DOHH2 (cell line): ENCODE results near the gene MACROD2.

Source experiments
- H3F3A ChIP-seq: fragments of 200-600 bp; sonication (generic), shearing (Covaris generic); 2 replicates; pipeline ENCODE4 v1.6.0; 2016; ENCODE audit warnings: antibody characterized with exemption, mild to moderate bottlenecking; ENCODE audit not compliant: control insufficient read depth, insufficient read depth
- H3K27ac ChIP-seq: fragments of 200-600 bp; sonication (generic); 2 replicates; pipeline ENCODE4 v1.5.1; 2014; ENCODE audit warnings: low read depth, mild to moderate bottlenecking, low read length, moderate library complexity
- H3K27me3 ChIP-seq: fragments of 200-600 bp; sonication (generic); 2 replicates; pipeline ENCODE4 v1.6.1; 2014; ENCODE audit warnings: mild to moderate bottlenecking, low read length, mixed read lengths; ENCODE audit not compliant: control insufficient read depth
- H3K36me3 ChIP-seq: fragments of 200-600 bp; sonication (generic); 2 replicates; pipeline ENCODE4 v1.6.1; 2014; ENCODE audit warnings: mild to moderate bottlenecking, low read length, moderate library complexity, mixed read lengths; ENCODE audit not compliant: control insufficient read depth
- H3K4me1 ChIP-seq: fragments of 200-600 bp; sonication (generic); 2 replicates; pipeline ENCODE4 v1.6.1; 2014; ENCODE audit warnings: mild to moderate bottlenecking, low read length, mixed read lengths; ENCODE audit not compliant: control insufficient read depth
- H3K4me2 ChIP-seq: fragments of 200-600 bp; sonication (generic); 2 replicates; pipeline ENCODE4 v1.6.0; 2014; ENCODE audit warnings: mild to moderate bottlenecking, low read length, moderate library complexity
- H3K4me3 ChIP-seq: fragments of 200-600 bp; sonication (generic); 2 replicates; pipeline ENCODE4 v1.5.1; 2014; ENCODE audit warnings: mild to moderate bottlenecking, low read length, mixed read lengths
- H3K79me2 ChIP-seq: fragments of 200-600 bp; sonication (generic); 2 replicates; pipeline ENCODE4 v1.6.1; 2014; ENCODE audit warnings: mild to moderate bottlenecking, low read length, mixed read lengths; ENCODE audit not compliant: control insufficient read depth
- H3K9me2 ChIP-seq: fragments of 200-600 bp; sonication (generic); replicated peaks from 2 replicates; pipeline ENCODE4 v1.6.1; 2014; ENCODE audit warnings: mild to moderate bottlenecking, low read length, mixed read lengths; ENCODE audit not compliant: control insufficient read depth
- H3K9me3 ChIP-seq: fragments of 200-600 bp; sonication (generic); 2 replicates; pipeline ENCODE4 v1.6.1; 2014; ENCODE audit warnings: antibody characterized with exemption, low read length, mixed read lengths; ENCODE audit not compliant: control insufficient read depth, insufficient read depth
- H4K20me1 ChIP-seq: fragments of 200-600 bp; sonication (generic); 2 replicates; pipeline ENCODE4 v1.6.0; 2014; ENCODE audit warnings: low read depth, mild to moderate bottlenecking, antibody characterized with exemption, low read length, moderate library complexity; ENCODE audit not compliant: control insufficient read depth, insufficient read depth
- CTCF ChIP-seq: fragments of 200-600 bp; sonication (generic); IDR thresholded peaks from one replicate; pipeline ENCODE4 v1.5.1; 2014; ENCODE audit warnings: antibody characterized with exemption, mild to moderate bottlenecking, low read depth, low read length; ENCODE audit not compliant: poor library complexity, severe bottlenecking
- EZH2phosphoT487 ChIP-seq: fragments of 200-600 bp; sonication (generic); IDR thresholded peaks from 2 replicates; pipeline ENCODE4 v1.6.1; 2017; ENCODE audit warnings: borderline replicate concordance, mild to moderate bottlenecking, antibody characterized with exemption, low read length, moderate library complexity, mixed read lengths

The MACROD2 gene

GRCh38 chr20:16095226-16095625 lies 2099.9 kb downstream of the MACROD2 start:
- Histone ChIP-seq H3K9me3 (peaks cover 8% of the 10 kb centered on the region; the same call in 1 of the 2 replicates), H3K4me3 (no peak overlapping the region), H3K27me3 (no peaks in the 10 kb centered on the region), H4K20me1 (no peaks in the 10 kb centered on the region), H3K79me2 (no peaks in the 10 kb centered on the region), H3K9me2 (no peaks in the 10 kb centered on the region), H3K4me1 (peaks cover 7% of the 10 kb centered on the region; the same call in 1 of the 2 replicates), H3K4me2 (no peak overlapping the region), H3K27ac (no peak overlapping the region), H3K36me3 (no peaks in the 10 kb centered on the region), H3F3A (no peaks in the 10 kb centered on the region)
- TF ChIP-seq CTCF = no peak

DNA sequence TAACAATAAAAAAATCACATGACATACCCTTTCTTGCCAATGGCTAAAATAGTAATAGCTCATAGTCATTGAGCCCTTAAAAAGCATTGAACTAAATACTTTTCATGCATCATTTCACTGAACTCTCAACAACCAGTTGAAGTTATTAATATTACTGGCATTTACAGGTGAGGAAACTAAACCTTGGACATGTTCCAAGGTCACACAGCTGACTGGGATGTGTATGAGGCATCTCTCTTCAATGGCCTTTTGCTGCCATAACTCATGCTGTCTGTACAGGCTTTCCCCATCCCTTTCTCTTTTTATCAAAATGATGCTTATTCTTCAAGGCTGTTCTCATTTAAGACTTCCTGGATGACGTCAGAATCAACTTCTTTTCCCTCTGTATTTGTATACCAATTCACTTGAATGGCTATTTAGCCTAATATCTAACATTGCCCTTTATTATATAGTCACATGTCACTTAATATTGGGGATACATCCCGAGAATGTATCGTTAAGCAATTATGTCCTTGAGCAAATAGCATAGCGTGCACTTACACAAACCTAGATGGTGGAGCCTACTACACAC lies 2101.5 kb downstream of the MACROD2 start:
- Histone ChIP-seq H3K27me3 (no peaks in the 10 kb centered on the region), H3K4me1 (peaks cover 15% of the 10 kb centered on the region; the same call in 1 of the 2 replicates), H3K4me3 (no peak overlapping the region), H4K20me1 (no peaks in the 10 kb centered on the region), H3K9me3 (no peaks in the 10 kb centered on the region), H3K4me2 (no peak overlapping the region), H3K27ac (no peak overlapping the region), H3K9me2 (no peaks in the 10 kb centered on the region), H3K36me3 (no peaks in the 10 kb centered on the region), H3F3A (no peaks in the 10 kb centered on the region), H3K79me2 (no peaks in the 10 kb centered on the region)
- TF ChIP-seq EZH2phosphoT487 (no peak), CTCF (no peak)

GRCh38 chr20:16097788-16098187 lies 2102.5 kb downstream of the MACROD2 start:
- Histone ChIP-seq H3K27ac (no peak overlapping the region), H3K79me2 (no peaks in the 10 kb centered on the region), H3K36me3 (no peaks in the 10 kb centered on the region), H4K20me1 (no peaks in the 10 kb centered on the region), H3K4me2 (no peak overlapping the region), H3K9me3 (no peaks in the 10 kb centered on the region), H3F3A (no peaks in the 10 kb centered on the region), H3K4me1 (peaks cover 20% of the 10 kb centered on the region; the same call in 1 of the 2 replicates), H3K9me2 (no peaks in the 10 kb centered on the region), H3K27me3 (no peaks in the 10 kb centered on the region), H3K4me3 (no peak overlapping the region)
- no peak for TF ChIP-seq CTCF
- no peak for TF ChIP-seq EZH2phosphoT487
